ENCODE data around the gene FKBP5. TPM values are rescaled to one million over a fixed set of nuclear protein-coding genes. Genes with fewer than 3 reads are reported as not detected.
"Not testable (repeated sequence)": the region's sequence is repeated elsewhere in the genome, so short reads cannot be mapped to it uniquely, and the experiment has no call there.

FKBP5 gene
- total and polyA plus RNA-seq, 10 donors: 23.8 to 368 (median 148) TPM

DNA sequence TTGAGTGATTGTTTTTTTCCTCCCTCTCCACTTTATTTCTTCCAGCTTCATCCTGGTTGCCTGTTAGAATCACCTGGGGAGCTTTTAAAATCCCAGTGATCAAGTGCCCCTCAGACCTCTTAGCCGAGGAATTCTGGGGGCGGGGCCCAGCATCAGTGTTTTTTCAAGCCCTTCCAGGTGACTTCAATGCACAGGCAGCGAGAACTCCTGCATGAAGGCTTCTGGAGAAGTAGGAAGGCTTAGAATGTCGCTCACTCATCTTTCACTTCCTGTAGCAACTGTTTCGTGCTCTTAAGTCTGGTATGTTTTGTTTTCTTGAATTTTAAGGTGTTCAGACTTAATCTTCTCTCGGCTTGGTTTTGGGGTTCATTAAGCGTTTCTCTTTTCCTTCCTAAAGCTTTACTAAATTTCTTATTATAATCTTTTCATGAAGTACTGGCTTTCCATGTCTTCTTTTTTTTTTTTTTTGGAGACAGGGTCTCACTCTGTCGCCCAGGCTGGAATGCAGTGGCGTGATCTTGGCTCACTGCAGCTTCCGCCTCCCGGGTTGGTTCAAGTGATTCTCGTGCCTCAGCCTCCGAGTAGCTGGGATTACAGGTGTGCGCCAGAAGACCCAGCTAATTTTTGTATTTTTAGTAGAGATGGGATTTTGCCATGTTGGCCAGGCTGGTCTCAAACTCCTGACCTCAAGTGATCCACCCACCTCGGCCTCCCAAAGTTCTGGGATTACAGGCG, 145.1 kb downstream of the FKBP5 start:
- no peaks in the 10 kb centered on the region for H3K27me3 ChIP-seq (replicated peaks in 1 of 7)
- peak; percentile 8 for DNase-seq
- no peak overlapping the region for H3K4me3 ChIP-seq
- H3K36me3 ChIP-seq: no peaks in the 10 kb centered on the region
- intact Hi-C loops (cut with DNase I; ENCODE audit: low total_unique reads): no loop called here
- H3K27ac ChIP-seq: no peak overlapping the region
- peaks cover 0 to 21% (median 4%) of the 10 kb centered on the region in 8 donors for H3K9me3 ChIP-seq
- no peaks in the 10 kb centered on the region for H3K4me1 ChIP-seq
- 80 to 85% (median 82%) methylated on average over 16 of the region's 16 CpGs for WGBS, 5 donors
- no peak for TF ChIP-seq POLR2A (IDR thresholded peaks at IDR 0.05)
- no peak for TF ChIP-seq CTCF (IDR thresholded peaks at IDR 0.05 in 8 of 11, conservative IDR thresholded peaks at IDR 0.05 in 3 of 11)

DNA sequence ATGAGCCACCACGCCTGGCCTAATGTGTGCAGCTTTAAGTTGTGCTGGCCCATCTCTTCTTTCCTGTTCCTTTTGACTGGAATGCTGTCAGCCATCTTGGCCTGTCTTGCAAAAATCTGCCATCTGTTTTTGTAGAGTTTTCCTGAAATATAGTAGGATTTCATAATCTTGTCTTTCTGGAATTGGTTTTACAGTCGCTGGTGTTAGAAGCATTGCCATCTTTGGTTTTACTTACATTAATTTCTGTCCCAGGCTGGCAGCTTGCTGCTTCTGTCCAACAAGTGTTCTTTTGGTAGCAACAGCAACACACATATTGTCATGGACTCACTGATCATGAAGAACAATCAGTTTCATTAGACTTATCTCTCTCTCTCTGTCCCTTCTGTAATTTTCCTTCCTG, 146.9 kb downstream of the FKBP5 start:
- DNase-seq: peak; percentile 8
- H3K4me3 ChIP-seq: no peak overlapping the region
- H3K36me3 ChIP-seq: no peaks in the 10 kb centered on the region
- no peaks in the 10 kb centered on the region for H3K27me3 ChIP-seq (replicated peaks in 1 of 7)
- H3K4me1 ChIP-seq: no peaks in the 10 kb centered on the region
- intact Hi-C loops (cut with DNase I; ENCODE audit: low total_unique reads): no loop called here
- TF ChIP-seq POLR2AphosphoS5 (IDR thresholded peaks at IDR 0.05) (no peak), CTCF (IDR thresholded peaks at IDR 0.05 in 8 of 11, conservative IDR thresholded peaks at IDR 0.05 in 3 of 11) (no peak), POLR2A (IDR thresholded peaks at IDR 0.05) (no peak)
- no peak overlapping the region for H3K27ac ChIP-seq
- WGBS, 5 donors: 84 to 94% (median 86%) methylated on average over 2 of the region's 2 CpGs
- peaks cover 0 to 21% (median 4%) of the 10 kb centered on the region in 8 donors for H3K9me3 ChIP-seq

GRCh38 chr6:35539223-35539622, 149.5 kb downstream of the FKBP5 start:
- Histone ChIP-seq H3K27me3 (replicated peaks in 1 of 7) (peaks cover 0 to 10% (median 0%) of the 10 kb centered on the region in 7 donors), H3K27ac (no peak overlapping the region), H3K4me1 (no peaks in the 10 kb centered on the region), H3K9me3 (peaks cover 0 to 21% (median 4%) of the 10 kb centered on the region in 8 donors), H3K4me3 (no peak overlapping the region), H3K36me3 (no peaks in the 10 kb centered on the region)
- DNase-seq: no peak
- intact Hi-C loops (cut with DNase I; ENCODE audit: low total_unique reads): no loop called here
- 85 to 93% (median 90%) methylated on average over 3 of the region's 3 CpGs for WGBS, 5 donors
- TF ChIP-seq POLR2AphosphoS5 (IDR thresholded peaks at IDR 0.05) (no peak), POLR2A (IDR thresholded peaks at IDR 0.05) (no peak), CTCF (IDR thresholded peaks at IDR 0.05 in 8 of 11, conservative IDR thresholded peaks at IDR 0.05 in 3 of 11) (no peak)

DNA sequence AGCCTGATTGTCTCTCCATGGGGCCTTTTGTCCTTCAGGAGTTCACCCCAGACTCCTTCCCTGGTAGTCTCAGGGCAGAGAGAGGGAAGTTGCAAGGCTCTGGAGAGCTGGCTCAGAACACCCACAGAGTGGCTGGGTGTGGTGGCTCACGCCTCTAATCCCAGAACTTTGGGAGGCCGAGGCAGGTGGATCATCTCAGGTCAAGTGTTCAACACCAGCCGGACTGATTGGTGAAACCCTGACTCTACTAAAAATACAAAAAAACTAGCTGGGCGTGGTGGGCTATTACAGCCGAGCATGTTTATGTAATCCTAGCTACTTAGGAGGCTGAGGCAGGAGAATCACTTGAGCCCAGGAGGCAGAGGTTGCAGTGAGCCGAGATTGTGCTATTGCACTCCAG, 152.9 kb downstream of the FKBP5 start:
- H3K4me1 ChIP-seq; H3K9me3 ChIP-seq; H3K27ac ChIP-seq; H3K4me3 ChIP-seq; H3K27me3 ChIP-seq (replicated peaks in 1 of 7); intact Hi-C loops (cut with DNase I; ENCODE audit: low total_unique reads); DNase-seq; H3K36me3 ChIP-seq: not testable (repeated sequence)
- 70 to 92% (median 91%) methylated on average over 6 of the region's 6 CpGs for WGBS, 5 donors

All from spleen (tissue), 11 donors.